Activated CD4-positive, CD25-positive, alpha-beta regulatory T cell treated with anti-CD3 and anti-CD28 coated beads, Interleukin-2, amount 50 U/mL, for 16 hours (primary cell): ENCODE data around the gene ATP11B.

Source experiments
- DNase-seq: peaks from one replicate; pipeline ENCODE4 v3.0.0-alpha.2; 2020; ENCODE audit warnings: low read depth, low spot score

ATP11B gene

GRCh38 chr3:182954553-182955235 is 161.4 kb downstream of the ATP11B start:
- no peak for DNase-seq

- no peak for DNase-seq
These were observed 163.9 kb downstream of the ATP11B start for GRCh38 chr3:182957226-182957625.

- no peak for DNase-seq
These were observed 164.5 kb downstream of the ATP11B start for GRCh38 chr3:182957676-182958266.

GRCh38 chr3:182959474-182960350 is 166.4 kb downstream of the ATP11B start:
- DNase-seq: no peak

GRCh38 chr3:182962166-182962565 is 168.9 kb downstream of the ATP11B start:
- DNase-seq: no peak

DNA sequence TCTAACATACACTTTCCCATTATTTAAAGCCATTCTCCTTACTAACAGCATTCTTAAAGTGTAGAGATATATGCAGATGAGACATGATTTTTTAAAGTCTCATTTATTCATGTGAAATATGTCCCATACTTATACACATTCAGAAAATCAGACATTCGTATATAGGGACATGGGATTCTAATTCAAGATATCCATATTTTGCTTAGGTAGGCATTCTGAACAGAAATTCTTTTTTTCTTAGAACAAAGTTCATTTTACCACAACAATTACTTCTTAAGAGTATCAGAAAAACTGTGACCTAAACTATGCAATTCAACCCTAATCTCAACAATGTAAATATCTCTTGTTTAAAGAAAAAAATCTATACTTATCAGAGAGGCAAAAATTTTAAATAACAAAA is 170.9 kb downstream of the ATP11B start:
- DNase-seq: no peak

DNA sequence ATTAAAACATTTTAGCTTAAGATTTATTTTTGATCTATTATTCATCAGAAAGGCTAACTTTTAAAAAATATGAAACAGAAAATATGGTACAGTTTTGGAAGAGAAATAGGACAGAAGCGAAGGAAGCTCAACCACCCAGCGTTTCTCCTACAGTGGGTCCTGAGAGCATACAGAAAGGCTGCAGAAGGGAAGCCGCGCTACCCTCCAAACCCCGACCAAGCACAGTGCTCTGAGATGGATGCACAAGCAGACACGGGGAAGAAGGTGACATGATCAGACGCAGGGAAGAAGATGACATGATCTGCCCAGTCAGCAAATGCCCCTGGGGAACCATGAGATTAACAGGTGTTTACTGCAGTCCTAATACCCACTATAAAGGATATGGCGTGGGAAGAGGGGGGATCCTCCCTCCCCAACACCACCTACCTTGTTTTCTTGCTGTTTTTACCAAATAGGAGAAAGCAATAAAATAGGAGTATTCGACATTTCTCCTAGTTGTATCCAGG is 172.6 kb downstream of the ATP11B start:
- DNase-seq: no peak

GRCh38 chr3:182967218-182968204 is 174.2 kb downstream of the ATP11B start:
- DNase-seq: no peak

GRCh38 chr3:182969277-182969676 is 176.0 kb downstream of the ATP11B start:
- DNase-seq: no peak

DNA sequence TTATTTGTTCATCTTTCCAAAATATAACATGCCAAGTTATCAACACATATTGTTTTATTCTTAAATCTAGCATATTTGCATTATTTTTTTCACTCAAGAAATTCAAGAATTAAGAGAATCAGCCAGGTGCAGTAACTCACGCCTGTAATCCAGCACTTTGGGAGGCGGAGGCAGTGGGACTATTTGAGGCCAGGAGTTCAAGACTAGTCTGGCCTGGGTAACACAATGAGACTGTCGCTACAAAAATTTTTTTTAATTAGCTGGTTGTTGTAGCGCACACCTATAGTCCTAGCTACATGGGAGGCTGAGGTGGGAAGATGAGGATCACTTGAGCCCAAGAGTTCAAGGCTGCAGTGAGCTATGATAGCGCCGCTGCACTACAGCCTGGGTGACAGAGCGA is 176.5 kb downstream of the ATP11B start:
- no peak for DNase-seq

- DNase-seq: no peak
These were observed 177.6 kb downstream of the ATP11B start for GRCh38 chr3:182970811-182971418.
